OCI-LY7 (cell line): Measurements from ENCODE around the gene ZBTB8OS. TPM values are rescaled to one million over a fixed set of nuclear protein-coding genes. Genes with fewer than 3 reads are reported as not detected.

ENCODE experiments used
- BruUV-seq: library from RNA; stranded (reverse); fragments of 400-500 nt; replicated peaks from 2 replicates; lab custom pipeline; 2021; lab: Mats Ljungman, UMichigan
- CTCF ChIA-PET: fragments of 300-600 bp; sonication (Branson Sonifier 250); formaldehyde crosslinking; loops from one replicate; lab custom pipeline; 2022; ENCODE audit warnings: antibody characterized with exemption; ENCODE audit not compliant: unreplicated experiment; lab: Charles Lee
- POLR2A ChIA-PET: fragments of 300-600 bp; sonication (Branson Sonifier 250); formaldehyde crosslinking; loops from one replicate; lab custom pipeline; 2022; ENCODE audit warnings: antibody characterized with exemption; lab: Charles Lee
- DNase-seq: peaks from one replicate; pipeline ENCODE4 v3.0.0-alpha.2; 2015; ENCODE audit warnings: low spot score
- H2AFZ ChIP-seq: fragments of 200-600 bp; sonication (generic), shearing (Covaris generic); 2 replicates; pipeline ENCODE4 v1.6.1; 2014; ENCODE audit warnings: mild to moderate bottlenecking, antibody characterized with exemption, low read length, moderate library complexity
- H3K27ac ChIP-seq: fragments of 200-600 bp; sonication (generic); 2 replicates; pipeline ENCODE4 v1.5.1; 2014; ENCODE audit warnings: mixed run types, low read depth, mild to moderate bottlenecking, moderate library complexity, low read length, inconsistent platforms; ENCODE audit not compliant: poor library complexity, severe bottlenecking
- H3K36me3 ChIP-seq: fragments of 200-600 bp; sonication (generic); 2 replicates; pipeline ENCODE4 v1.6.1; 2014; ENCODE audit warnings: mild to moderate bottlenecking, antibody characterized with exemption, low read length, moderate library complexity, mixed read lengths; ENCODE audit not compliant: insufficient read depth
- H3K4me1 ChIP-seq: fragments of 200-600 bp; sonication (generic); 2 replicates; pipeline ENCODE4 v1.5.1; 2014; ENCODE audit warnings: mild to moderate bottlenecking, low read length; ENCODE audit not compliant: insufficient read depth, poor library complexity, severe bottlenecking
- H3K4me2 ChIP-seq: fragments of 200-600 bp; sonication (generic); 2 replicates; pipeline ENCODE4 v1.6.1; 2014; ENCODE audit warnings: mild to moderate bottlenecking, low read length
- H3K4me3 ChIP-seq: fragments of 200-600 bp; sonication (generic); 2 replicates; pipeline ENCODE4 v1.5.1; 2014; ENCODE audit warnings: mild to moderate bottlenecking, low read depth, low read length; ENCODE audit not compliant: poor library complexity, severe bottlenecking
- H3K79me2 ChIP-seq: fragments of 200-600 bp; sonication (generic); 2 replicates; pipeline ENCODE4 v1.6.1; 2016; ENCODE audit warnings: low read depth, mild to moderate bottlenecking, low read length, moderate library complexity, mixed read lengths; ENCODE audit not compliant: insufficient read depth
- H3K9me2 ChIP-seq: fragments of 200-600 bp; sonication (generic); 2 replicates; pipeline ENCODE4 v1.6.1; 2016; ENCODE audit warnings: mild to moderate bottlenecking, low read length, mixed read lengths; ENCODE audit not compliant: insufficient read depth
- H3K9me3 ChIP-seq: fragments of 200-600 bp; sonication (generic); 2 replicates; pipeline ENCODE4 v1.6.1; 2014; ENCODE audit warnings: mild to moderate bottlenecking, mixed run types, low read length, mixed read lengths
- H4K20me1 ChIP-seq: fragments of 200-600 bp; sonication (generic); 2 replicates; pipeline ENCODE4 v1.6.1; 2014; ENCODE audit warnings: mild to moderate bottlenecking, antibody characterized with exemption, low read length, moderate library complexity, mixed read lengths; ENCODE audit not compliant: insufficient read depth
- EZH2phosphoT487 ChIP-seq: fragments of 200-600 bp; sonication (generic); IDR thresholded peaks from 2 replicates; pipeline ENCODE4 v1.6.1; 2018; ENCODE audit warnings: low read depth, borderline replicate concordance, mild to moderate bottlenecking, mixed run types, antibody characterized with exemption, low read length, moderate library complexity, mixed read lengths
- intact Hi-C: fragments of 100-400 bp; cut with micrococcal nuclease; formaldehyde crosslinking; loops from one replicate; pipeline ENCODE4 v1.10.0; 2022; ENCODE audit not compliant: unreplicated experiment
- total RNA-seq, 2 experiments: library from RNA; depleted of rRNA in 1 of 2; stranded (reverse); fragments of >200 nt in 1 of 2; shearing (Covaris generic) in 1 of 2; gene quantifications; 2 replicates each; pipeline ENCODE4 v1.2.3, GENCODE V29; 2014 to 2022
- TF ChIP-seq, protein P1 (sequence below): fragments of 200-600 bp; sonication (generic); conservative IDR thresholded peaks from 2 replicates; pipeline ENCODE4 v1.5.1; 2014; ENCODE audit warnings: mild to moderate bottlenecking, antibody characterized with exemption, low read length, moderate library complexity, mixed read lengths

ZBTB8OS gene
- total RNA-seq, 2 experiments from 2014 or later: 57.5 to 119 TPM

DNA sequence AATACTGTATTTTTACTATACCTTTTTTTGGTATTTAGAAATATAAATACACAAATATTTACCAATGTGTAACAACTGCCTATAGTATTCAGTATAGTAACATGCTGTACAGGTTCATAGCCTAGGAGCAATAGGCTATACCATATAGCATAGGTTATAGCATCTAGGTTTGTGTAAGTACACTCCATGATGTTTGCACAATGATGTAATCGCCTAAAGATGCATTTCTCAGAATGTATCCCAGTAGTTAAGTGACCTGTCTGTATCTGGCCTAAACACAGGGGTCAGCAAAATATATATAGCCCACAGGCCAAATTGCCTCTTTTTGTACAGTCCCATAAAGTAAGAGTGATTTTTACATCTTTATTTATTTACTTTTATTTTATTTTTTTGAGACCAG is 24.2 kb downstream of the ZBTB8OS start:
- Histone ChIP-seq H3K27ac (no peak overlapping the region), H3K9me3 (no peaks in the 10 kb centered on the region), H3K4me3 (no peak overlapping the region), H3K36me3 (peaks cover 82% of the 10 kb centered on the region), H3K9me2 (no peaks in the 10 kb centered on the region), H2AFZ (no peak overlapping the region), H3K4me2 (no peak overlapping the region), H4K20me1 (no peaks in the 10 kb centered on the region), H3K79me2 (peaks cover 23% of the 10 kb centered on the region; the same call in 1 of the 2 replicates), H3K4me1 (peaks cover 59% of the 10 kb centered on the region)
- no peak for DNase-seq
- ChIA-PET POLR2A (no interaction called here), CTCF (no interaction called here)
- TF ChIP-seq EZH2phosphoT487: no peak
- TF ChIP-seq, protein P1, sequence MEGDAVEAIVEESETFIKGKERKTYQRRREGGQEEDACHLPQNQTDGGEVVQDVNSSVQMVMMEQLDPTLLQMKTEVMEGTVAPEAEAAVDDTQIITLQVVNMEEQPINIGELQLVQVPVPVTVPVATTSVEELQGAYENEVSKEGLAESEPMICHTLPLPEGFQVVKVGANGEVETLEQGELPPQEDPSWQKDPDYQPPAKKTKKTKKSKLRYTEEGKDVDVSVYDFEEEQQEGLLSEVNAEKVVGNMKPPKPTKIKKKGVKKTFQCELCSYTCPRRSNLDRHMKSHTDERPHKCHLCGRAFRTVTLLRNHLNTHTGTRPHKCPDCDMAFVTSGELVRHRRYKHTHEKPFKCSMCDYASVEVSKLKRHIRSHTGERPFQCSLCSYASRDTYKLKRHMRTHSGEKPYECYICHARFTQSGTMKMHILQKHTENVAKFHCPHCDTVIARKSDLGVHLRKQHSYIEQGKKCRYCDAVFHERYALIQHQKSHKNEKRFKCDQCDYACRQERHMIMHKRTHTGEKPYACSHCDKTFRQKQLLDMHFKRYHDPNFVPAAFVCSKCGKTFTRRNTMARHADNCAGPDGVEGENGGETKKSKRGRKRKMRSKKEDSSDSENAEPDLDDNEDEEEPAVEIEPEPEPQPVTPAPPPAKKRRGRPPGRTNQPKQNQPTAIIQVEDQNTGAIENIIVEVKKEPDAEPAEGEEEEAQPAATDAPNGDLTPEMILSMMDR: no peak
- BruUV-seq: no TSS peak
- intact Hi-C loops: no loop called here

DNA sequence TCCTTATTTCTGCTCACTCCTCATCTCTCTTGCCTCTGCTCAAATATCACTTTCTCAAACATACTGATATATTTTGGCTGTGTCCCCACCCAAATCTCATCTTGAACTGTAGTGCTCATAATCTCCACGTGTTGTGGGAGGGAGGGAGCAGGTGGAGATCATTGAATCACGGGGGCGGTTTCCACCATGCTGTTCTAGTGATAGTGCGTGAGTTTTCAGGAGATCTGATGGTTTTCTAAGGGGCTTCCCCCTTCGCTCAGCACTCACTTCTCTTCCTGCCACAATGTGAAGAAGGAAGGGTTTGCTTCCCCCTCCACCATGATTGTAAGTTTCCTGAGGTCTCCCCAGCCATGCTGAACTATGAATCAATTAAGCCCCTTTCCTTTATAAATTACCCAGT is 26.6 kb downstream of the ZBTB8OS start:
- POLR2A ChIA-PET: no interaction called here
- Histone ChIP-seq H3K4me3 (no peak overlapping the region), H3K36me3 (peaks cover 81% of the 10 kb centered on the region), H3K79me2 (peaks cover 7% of the 10 kb centered on the region; the same call in 1 of the 2 replicates), H3K9me2 (no peaks in the 10 kb centered on the region), H3K27ac (peak overlapping the region; percentile 9), H3K9me3 (no peaks in the 10 kb centered on the region), H3K4me1 (peaks cover 42% of the 10 kb centered on the region), H3K4me2 (no peak overlapping the region; the same call in 1 of the 2 replicates), H4K20me1 (no peaks in the 10 kb centered on the region), H2AFZ (no peak overlapping the region)
- TF ChIP-seq EZH2phosphoT487: no peak
- TF ChIP-seq, protein P1: no peak
- DNase-seq: no peak
- intact Hi-C loops: no loop called here
- CTCF ChIA-PET: no interaction called here
- BruUV-seq: no TSS peak

DNA sequence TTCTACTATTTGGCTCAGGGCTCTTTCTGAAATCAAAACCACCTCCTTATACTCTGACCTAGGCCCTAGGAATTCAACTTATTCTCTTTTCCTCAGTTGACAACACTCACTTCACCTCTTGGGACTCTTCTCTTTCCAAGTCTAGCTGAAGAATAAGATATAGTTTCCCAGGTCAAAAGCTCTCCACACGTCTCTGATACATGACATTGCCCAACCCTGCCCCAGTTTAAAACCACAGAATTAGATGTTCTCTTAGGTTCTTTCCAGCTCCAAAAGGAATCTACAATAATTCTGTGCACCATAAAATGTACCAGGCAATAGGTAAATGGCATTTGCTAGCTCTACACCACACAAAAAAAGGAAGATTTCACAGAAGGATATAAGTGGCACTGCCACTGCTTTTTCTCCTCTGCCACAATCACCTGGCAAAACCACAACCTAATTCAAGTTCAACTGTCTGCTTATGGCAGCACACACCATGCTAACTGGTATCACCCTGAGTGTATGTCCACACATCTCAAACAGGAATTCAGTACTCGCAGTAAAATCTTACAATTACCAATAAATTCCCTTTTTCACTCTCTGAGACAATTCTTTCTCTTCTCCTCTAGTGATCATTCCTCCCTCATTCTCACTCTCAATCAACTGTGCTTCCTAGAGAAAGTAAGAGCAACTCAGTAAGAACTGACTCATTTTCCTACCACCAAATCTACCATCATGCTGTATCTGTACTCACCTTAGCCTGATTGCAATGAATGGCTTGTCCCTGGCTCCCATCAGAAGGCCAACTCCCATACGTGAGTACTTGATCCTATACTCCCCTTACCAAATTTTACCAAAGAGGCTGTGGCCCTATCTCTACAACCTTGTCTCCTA is 27.3 kb downstream of the ZBTB8OS start:
- no peaks in the 10 kb centered on the region for H4K20me1 ChIP-seq
- H3K9me3 ChIP-seq: no peaks in the 10 kb centered on the region
- ChIA-PET CTCF (no interaction called here), POLR2A (interaction anchor here (0.6 to 1.0 kb wide), 4 partner anchors 12 to 140 kb away, joined by 3 read pairs; no protein-coding TSS in a partner anchor)
- H2AFZ ChIP-seq: no peak overlapping the region
- peaks cover 7% of the 10 kb centered on the region; the same call in 1 of the 2 replicates for H3K79me2 ChIP-seq
- no peak for DNase-seq
- H3K9me2 ChIP-seq: no peaks in the 10 kb centered on the region
- peak overlapping the region; percentile 5 for H3K27ac ChIP-seq
- intact Hi-C loops: no loop called here
- no peak overlapping the region for H3K4me3 ChIP-seq
- no peak for TF ChIP-seq EZH2phosphoT487
- TF ChIP-seq, protein P1: no peak
- H3K4me1 ChIP-seq: peaks cover 34% of the 10 kb centered on the region
- peaks cover 81% of the 10 kb centered on the region for H3K36me3 ChIP-seq
- no TSS peak for BruUV-seq
- H3K4me2 ChIP-seq: no peak overlapping the region; the same call in 1 of the 2 replicates
